GM12892 (cell line): ENCODE measurements around the gene DENND1A.

Source experiments
- DNase-seq: peaks from one replicate; pipeline ENCODE4 v3.0.0; 2011; ENCODE audit not compliant: insufficient read length
- FAIRE-seq: peaks from 2 replicates; lab custom pipeline; 2011; peaks lifted over from hg19 to GRCh38; lab: Jason Lieb, UNC
- POLR2A ChIP-seq: IDR thresholded peaks from 2 replicates; pipeline ENCODE4 v1.6.1; 2011; ENCODE audit warnings: low read depth, low read length, control low read depth
- POLR2AphosphoS5 ChIP-seq: IDR thresholded peaks from 2 replicates; pipeline ENCODE4 v1.6.1; 2011; ENCODE audit warnings: low read depth, low read length, control low read depth
- TAF1 ChIP-seq: IDR thresholded peaks from 2 replicates; pipeline ENCODE4 v1.6.1; 2011; ENCODE audit warnings: low read depth, mild to moderate bottlenecking, control low read depth, low read length, borderline replicate concordance

The DENND1A gene

DNA sequence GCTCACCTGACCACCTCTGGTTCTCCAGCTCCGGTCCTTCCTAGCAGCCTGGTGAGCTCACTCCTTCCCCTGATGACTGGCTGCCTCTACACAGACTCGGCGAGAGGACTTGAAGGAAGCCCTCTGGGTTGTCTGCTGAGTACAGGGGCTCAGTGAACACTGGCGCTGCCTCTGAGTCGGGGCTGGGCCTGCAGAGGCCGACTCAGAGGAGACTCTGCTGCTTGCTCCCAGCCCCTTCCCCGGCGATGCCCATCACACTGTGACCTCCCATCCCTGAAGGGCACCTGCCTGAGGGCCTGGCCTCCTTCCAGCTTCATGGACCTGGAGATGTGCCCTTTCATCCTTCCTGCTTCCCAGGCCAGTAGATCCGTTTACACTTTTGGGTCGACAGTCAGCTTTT, 551.9 kb downstream of the DENND1A start:
- no peak for FAIRE-seq
- DNase-seq = no peak
- TF ChIP-seq POLR2A = no peak

DNA sequence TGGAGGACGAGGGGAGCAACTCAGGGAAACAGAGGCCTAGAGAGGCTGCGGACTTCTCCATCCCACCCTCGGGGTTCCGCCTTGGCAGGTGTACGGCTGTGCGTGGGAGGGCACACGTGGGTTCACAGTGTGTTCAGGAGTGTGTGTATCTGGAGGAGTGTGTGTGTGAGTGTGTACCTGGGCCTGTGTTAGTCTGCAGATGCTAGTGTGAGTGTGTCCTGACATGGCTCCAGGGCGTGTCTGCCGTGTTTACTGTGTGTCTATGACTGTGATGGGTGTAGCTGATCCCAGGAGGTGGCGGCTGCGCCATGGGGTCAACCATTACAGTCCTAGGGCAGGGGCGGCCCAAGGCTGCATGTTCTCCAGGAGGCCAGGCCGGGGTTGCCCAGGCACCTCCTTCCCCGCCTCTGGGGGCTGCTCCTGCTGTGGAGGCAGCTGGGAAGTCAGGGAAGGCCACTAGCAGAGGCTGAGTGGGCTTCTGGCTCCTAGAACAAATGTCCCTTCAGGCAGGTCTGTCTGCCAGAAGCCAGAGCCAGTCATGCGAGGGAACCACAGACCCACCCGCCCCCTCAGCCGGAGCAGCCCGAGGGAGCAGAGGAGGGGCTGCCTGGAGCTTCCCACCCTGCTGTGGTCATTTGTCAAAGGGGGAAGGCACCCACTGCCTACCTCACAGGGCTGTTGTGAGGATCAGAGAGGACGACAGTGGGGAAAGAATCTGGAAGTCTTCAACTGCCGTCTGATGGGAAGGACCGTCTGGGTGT, 552.5 kb downstream of the DENND1A start:
- FAIRE-seq (no peak), DNase-seq (no peak)
- TF ChIP-seq POLR2A (no peak), POLR2AphosphoS5 (no peak), TAF1 (no peak)

DNA sequence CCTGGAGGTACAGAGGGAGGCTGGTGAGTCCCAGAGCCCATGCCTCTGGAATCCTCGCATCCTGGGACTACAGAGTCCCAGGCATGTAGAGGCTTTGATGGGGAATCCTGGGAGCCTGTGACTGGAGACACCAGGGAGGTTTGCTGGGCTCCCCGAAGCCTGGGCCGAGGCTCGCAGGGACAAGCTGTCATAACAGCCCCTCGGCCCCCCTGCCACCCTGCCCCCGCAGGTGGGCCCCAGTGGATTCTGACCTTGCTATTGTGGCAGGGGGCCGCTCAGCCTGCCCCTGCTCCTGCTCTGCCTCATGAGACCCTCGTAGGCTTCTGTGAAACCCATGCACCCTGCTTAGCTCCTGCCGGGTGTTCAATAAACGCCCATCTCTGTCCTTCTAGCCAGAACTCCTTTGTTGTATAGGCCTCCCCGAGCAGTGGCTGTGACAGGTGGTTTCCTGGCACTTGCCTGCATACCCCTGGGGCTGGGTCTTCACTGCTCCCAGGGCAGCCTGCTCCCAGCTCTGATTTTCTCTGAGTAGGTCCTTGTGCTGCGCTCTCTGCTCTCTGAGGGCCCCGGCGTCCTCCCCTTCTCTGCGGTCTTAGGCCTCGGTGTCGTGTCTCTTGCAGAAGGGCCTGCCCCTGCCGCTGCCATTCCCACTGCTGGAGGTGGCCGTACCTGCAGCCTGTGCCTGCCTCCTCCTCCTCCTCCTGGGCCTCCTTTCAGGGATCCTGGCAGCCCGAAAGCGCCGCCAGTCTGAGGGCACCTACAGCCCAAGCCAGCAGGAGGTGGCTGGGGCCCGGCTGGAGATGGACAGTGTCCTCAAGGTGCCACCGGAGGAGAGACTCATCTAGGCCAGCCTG, 553.5 kb downstream of the DENND1A start:
- FAIRE-seq (no peak), DNase-seq (no peak)
- no peak for TF ChIP-seq TAF1
- TF ChIP-seq POLR2A = no peak
- TF ChIP-seq POLR2AphosphoS5 = no peak; the same call in 1 of the 2 replicates

DNA sequence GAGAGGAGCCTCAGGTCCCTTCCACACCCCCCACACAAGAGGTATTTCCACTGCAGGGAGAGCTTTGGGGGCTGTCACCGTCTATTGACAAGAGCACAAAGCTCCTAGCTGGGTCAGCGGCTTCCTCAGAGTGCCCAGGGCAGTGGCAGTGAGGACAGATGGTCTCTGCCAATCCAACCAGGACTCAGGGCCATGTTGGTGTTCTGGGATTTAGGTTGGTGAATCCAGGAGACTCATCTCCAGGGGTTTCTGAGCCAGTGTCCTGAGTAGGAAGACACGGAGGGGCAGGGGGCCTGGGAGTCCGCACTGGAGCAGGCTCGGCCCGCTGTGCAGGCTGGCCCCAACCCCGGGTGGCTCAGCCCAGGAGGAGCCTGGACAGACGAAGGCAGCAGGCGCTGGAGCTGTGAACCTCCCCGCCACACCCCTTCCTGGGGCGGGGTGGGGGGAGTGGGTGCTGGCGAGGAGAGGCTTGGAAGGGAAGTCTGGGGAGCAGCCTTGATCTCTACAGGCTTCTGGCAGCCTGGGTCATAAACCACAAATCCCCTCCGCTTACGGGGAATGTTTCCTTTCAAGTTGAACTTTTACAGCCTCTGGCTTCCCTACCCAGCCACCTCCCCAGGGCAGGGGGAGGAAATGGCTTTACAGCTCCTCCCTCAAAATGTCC, 554.3 kb downstream of the DENND1A start:
- no peak for FAIRE-seq

DNA sequence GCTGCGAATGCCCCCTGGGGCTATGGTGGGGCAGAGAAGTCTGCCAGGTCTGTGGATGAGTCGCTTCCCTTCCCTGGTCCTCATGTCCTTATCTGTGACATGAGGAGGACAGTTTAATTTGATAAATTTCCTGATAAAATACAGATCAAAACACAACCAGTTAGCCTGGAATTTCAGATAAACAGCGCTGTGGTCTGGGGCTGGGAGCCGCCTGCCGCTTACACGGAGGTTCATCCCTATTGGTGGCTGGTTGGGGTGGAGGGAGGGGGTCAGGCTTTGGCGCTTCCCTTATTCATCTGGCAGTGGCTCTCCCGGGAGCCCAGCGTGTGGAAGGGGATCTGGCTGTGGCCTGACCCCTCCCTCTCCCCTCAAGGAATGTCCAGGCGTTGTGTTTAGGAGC, 556.0 kb downstream of the DENND1A start:
- no peak for TF ChIP-seq TAF1
- no peak for TF ChIP-seq POLR2A
- TF ChIP-seq POLR2AphosphoS5 = no peak
- no peak for FAIRE-seq
- DNase-seq = no peak

More for the DNA sequence above, 554.3 kb downstream of the DENND1A start:
- TF ChIP-seq POLR2A (no peak), TAF1 (no peak), POLR2AphosphoS5 (no peak)
- DNase-seq = no peak

DNA sequence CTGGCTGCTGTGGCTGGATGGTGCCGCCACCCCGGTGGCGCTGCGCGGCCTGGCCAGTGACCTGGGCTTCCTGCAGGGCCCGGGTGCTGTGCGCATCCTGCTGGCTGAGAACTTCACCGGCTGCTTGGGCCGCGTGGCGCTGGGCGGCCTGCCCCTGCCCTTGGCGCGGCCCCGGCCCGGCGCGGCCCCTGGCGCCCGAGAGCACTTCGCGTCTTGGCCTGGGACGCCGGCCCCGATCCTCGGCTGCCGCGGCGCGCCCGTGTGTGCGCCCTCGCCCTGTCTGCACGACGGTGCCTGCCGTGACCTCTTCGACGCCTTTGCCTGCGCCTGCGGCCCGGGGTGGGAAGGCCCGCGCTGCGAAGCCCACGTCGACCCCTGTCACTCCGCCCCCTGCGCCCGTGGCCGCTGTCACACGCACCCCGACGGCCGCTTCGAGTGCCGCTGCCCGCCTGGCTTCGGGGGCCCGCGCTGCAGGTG, 556.4 kb downstream of the DENND1A start:
- no peak for FAIRE-seq
- no peak for TF ChIP-seq POLR2A
- no peak for TF ChIP-seq TAF1
- TF ChIP-seq POLR2AphosphoS5 = no peak
- DNase-seq = no peak

DNA sequence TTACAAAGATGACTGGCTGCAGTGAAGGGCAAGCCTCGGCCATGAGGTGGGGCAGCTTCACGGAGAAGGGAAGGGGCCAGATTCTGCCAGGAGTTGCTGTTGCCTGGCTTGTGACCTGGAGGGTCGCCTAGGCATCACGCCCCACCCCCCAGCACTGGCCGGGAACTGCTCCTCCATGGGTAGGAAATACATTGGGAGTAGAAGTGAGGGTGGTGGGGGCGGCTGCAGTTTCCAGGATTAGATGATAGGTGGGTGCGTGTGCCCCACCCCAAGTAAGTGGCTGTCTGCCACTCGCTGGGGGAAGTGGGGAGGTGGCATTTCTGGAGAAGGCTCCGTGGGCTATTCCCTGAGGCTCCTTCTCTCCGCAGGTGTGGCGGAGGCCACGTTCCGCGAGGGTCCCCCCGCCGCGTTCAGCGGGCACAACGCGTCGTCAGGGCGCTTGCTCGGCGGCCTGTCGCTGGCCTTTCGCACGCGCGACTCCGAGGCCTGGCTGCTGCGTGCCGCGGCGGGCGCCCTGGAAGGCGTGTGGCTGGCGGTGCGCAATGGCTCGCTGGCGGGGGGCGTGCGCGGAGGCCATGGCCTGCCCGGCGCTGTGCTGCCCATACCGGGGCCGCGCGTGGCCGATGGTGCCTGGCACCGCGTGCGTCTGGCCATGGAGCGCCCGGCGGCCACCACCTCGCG, 557.0 kb downstream of the DENND1A start:
- DNase-seq (no peak), FAIRE-seq (no peak)
- TF ChIP-seq POLR2A (no peak), POLR2AphosphoS5 (no peak), TAF1 (no peak)

DNA sequence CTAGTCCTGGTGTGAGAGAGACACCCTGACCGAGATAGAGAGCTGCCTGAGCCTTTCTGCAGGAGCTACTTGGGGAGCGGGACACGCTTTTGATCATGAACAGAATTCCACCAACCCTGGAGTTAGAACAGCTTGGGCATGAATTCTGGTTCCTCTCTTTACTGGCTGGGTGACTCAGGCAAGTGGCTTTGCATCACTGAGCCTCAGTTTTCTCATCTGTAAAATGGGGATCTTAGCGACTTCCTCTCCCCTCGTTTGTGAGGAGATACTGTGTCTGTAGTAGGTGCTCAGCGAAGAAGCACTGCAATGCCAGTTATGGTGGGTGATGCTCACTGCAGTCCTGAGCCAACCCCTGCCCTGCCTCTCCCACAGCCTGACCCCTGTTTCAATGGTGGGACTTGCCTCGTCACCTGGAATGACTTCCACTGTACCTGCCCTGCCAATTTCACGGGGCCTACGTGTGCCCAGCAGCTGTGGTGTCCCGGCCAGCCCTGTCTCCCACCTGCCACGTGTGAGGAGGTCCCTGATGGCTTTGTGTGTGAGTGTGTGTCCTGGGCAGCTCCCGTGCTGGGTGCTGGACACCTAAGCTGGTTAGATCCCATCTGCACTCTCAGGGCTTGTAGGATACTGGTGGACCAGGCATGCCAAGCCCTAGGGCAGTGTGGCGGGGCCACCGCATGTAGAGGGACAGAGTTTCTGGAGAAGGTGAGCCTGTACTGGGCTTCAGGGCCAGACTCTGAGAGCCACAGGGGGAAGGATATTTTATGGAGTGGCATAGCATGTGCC, 557.9 kb downstream of the DENND1A start:
- no peak for FAIRE-seq

DNA sequence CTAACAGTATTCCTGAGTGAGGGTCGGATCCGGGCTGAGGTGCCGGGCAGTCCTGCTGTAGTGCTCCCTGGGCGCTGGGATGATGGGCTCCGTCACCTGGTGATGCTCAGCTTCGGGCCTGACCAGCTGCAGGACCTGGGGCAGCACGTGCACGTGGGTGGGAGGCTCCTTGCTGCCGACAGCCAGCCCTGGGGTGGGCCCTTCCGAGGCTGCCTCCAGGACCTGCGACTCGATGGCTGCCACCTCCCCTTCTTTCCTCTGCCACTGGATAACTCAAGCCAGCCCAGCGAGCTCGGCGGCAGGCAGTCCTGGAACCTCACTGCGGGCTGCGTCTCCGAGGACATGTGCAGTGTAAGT, 558.7 kb downstream of the DENND1A start:
- DNase-seq (no peak), FAIRE-seq (no peak)
- TF ChIP-seq POLR2A = no peak
- no peak for TF ChIP-seq POLR2AphosphoS5
- no peak for TF ChIP-seq TAF1

More for the DNA sequence above, 557.9 kb downstream of the DENND1A start:
- TF ChIP-seq POLR2A (no peak), POLR2AphosphoS5 (no peak), TAF1 (no peak)
- DNase-seq = no peak

DNA sequence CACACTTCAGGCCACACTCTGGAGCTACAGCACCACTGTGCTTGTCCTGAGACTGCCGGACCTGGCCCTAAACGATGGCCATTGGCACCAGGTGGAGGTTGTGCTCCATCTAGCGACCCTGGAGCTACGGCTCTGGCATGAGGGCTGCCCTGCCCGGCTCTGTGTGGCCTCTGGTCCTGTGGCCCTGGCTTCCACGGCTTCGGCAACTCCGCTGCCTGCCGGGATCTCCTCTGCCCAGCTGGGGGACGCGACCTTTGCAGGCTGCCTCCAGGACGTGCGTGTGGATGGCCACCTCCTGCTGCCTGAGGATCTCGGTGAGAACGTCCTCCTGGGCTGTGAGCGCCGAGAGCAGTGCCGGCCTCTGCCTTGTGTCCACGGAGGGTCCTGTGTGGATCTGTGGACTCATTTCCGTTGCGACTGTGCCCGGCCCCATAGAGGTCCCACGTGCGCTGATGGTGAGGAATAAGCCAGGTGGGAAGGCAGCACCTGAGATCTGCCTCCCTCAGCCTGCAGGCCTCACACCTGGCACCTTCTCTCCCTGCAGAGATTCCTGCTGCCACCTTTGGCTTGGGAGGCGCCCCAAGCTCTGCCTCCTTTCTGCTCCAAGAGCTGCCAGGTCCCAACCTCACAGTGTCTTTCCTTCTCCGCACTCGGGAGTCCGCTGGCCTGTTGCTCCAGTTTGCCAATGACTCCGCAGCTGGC, 559.2 kb downstream of the DENND1A start:
- TF ChIP-seq POLR2AphosphoS5 (no peak), POLR2A (no peak), TAF1 (no peak)
- FAIRE-seq = no peak
- DNase-seq = no peak

DNA sequence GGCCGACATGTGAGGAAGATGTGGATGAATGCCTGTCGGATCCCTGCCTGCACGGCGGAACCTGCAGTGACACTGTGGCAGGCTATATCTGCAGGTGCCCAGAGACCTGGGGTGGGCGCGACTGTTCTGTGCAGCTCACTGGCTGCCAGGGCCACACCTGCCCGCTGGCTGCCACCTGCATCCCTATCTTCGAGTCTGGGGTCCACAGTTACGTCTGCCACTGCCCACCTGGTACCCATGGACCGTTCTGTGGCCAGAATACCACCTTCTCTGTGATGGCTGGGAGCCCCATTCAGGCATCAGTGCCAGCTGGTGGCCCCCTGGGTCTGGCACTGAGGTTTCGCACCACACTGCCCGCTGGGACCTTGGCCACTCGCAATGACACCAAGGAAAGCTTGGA, 559.8 kb downstream of the DENND1A start:
- TF ChIP-seq TAF1 (no peak), POLR2A (no peak), POLR2AphosphoS5 (no peak)

DNA sequence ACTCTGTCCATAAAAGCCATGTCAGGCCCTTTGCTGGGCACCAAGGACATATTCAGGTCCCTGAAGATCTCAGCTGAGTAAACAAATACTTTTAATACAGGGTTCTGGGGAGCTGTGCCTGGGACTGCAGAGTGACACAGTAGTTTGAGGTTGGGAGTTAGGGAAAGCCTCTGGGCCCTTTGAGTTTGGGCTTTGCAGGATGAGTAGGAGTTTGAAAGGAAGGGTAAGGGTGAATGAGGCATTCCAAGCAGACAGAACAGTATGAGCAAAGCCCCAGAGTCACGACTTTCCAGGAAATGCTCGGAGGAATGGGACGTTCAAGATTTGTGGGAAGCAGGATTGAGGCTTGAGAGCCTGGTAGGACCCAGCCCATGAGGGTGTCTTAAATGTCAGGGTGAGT, 560.6 kb downstream of the DENND1A start:
- FAIRE-seq (no peak), DNase-seq (no peak)
- TF ChIP-seq TAF1 (no peak), POLR2A (no peak), POLR2AphosphoS5 (no peak)

More for the DNA sequence above, 559.8 kb downstream of the DENND1A start:
- DNase-seq (no peak), FAIRE-seq (no peak)
